ENCODE results near the gene GDNF.
"Not testable (repeated sequence)": the region's sequence is repeated elsewhere in the genome, so short reads cannot be mapped to it uniquely, and the experiment has no call there.

GDNF gene

GRCh38 chr5:37839407-37840052, at the start of gene GDNF:
TSS of gene GDNF (minus strand) at chr5:37840041. CDS start at chr5:37834796, 5,245 bp downstream.
- no peak for DNase-seq (ENCODE audit: low spot score)

GRCh38 chr5:37888476-37888875, 48.6 kb upstream of the GDNF start:
- no peak for DNase-seq (ENCODE audit: low spot score)

GRCh38 chr5:37886242-37886905, 46.5 kb upstream of the GDNF start:
- DNase-seq (ENCODE audit: low spot score) = no peak

GRCh38 chr5:37882636-37883035, 42.8 kb upstream of the GDNF start:
- DNase-seq (ENCODE audit: low spot score) = no peak

GRCh38 chr5:37881359-37881758, 41.5 kb upstream of the GDNF start:
- no peak for DNase-seq (ENCODE audit: low spot score)

- no peak for DNase-seq (ENCODE audit: low spot score)
Measured at GRCh38 chr5:37876943-37877342, 37.1 kb upstream of the GDNF start.

- DNase-seq (ENCODE audit: low spot score) = no peak
Measured at GRCh38 chr5:37876245-37876644, 36.4 kb upstream of the GDNF start.

GRCh38 chr5:37875051-37875787, 35.4 kb upstream of the GDNF start:
- no peak for DNase-seq (ENCODE audit: low spot score)

GRCh38 chr5:37873988-37874387, 34.1 kb upstream of the GDNF start:
- no peak for DNase-seq (ENCODE audit: low spot score)

- DNase-seq (ENCODE audit: low spot score) = no peak
Measured at GRCh38 chr5:37871023-37871815, 31.4 kb upstream of the GDNF start.

- no peak for DNase-seq (ENCODE audit: low spot score)
Measured at GRCh38 chr5:37869216-37869615, 29.4 kb upstream of the GDNF start.

- no peak for DNase-seq (ENCODE audit: low spot score)
Measured at GRCh38 chr5:37867654-37868053, 27.8 kb upstream of the GDNF start.

- not testable (repeated sequence) for DNase-seq (ENCODE audit: low spot score)
Measured at GRCh38 chr5:37862907-37863306, 23.1 kb upstream of the GDNF start.

- DNase-seq (ENCODE audit: low spot score) = no peak
Measured at GRCh38 chr5:37860206-37860605, 20.4 kb upstream of the GDNF start.

- no peak for DNase-seq (ENCODE audit: low spot score)
Measured at GRCh38 chr5:37859805-37860204, 20.0 kb upstream of the GDNF start.

- DNase-seq (ENCODE audit: low spot score) = no peak
Measured at GRCh38 chr5:37858250-37858649, 18.4 kb upstream of the GDNF start.

- DNase-seq (ENCODE audit: low spot score) = no peak
Measured at GRCh38 chr5:37857696-37858095, 17.9 kb upstream of the GDNF start.

GRCh38 chr5:37855438-37855837, 15.6 kb upstream of the GDNF start:
- DNase-seq (ENCODE audit: low spot score) = no peak

GRCh38 chr5:37851305-37851704, 11.5 kb upstream of the GDNF start:
- no peak for DNase-seq (ENCODE audit: low spot score)

- DNase-seq (ENCODE audit: low spot score) = no peak
Measured at GRCh38 chr5:37850226-37850865, 10.5 kb upstream of the GDNF start.

GRCh38 chr5:37849641-37850040, 9.8 kb upstream of the GDNF start:
- DNase-seq (ENCODE audit: low spot score) = no peak

- DNase-seq (ENCODE audit: low spot score) = no peak
Measured at GRCh38 chr5:37847978-37848425, 8.2 kb upstream of the GDNF start.

Data from SW480 (cell line).